GM20431 (cell line): ENCODE results near the gene DNAJB6.

ENCODE experiments used
- in situ Hi-C: fragments of 300-500 bp; cut with MseI, MboI; formaldehyde crosslinking; loops from one replicate; pipeline ENCODE4 v1.15.0; 2020; ENCODE audit warnings: low sequenced_read_pairs; ENCODE audit not compliant: unreplicated experiment

Gene DNAJB6

GRCh38 chr7:157406971-157407370 is 70.2 kb downstream of the DNAJB6 start:
- in situ Hi-C loops, result no loop called here

GRCh38 chr7:157407512-157408257 is 70.9 kb downstream of the DNAJB6 start:
- in situ Hi-C loops, result no loop called here

- in situ Hi-C loops, result no loop called here
Observed at GRCh38 chr7:157408258-157409101, 71.7 kb downstream of the DNAJB6 start.

- in situ Hi-C loops, result no loop called here
Observed at GRCh38 chr7:157409149-157409752, 72.4 kb downstream of the DNAJB6 start.

- in situ Hi-C loops, result no loop called here
Observed at GRCh38 chr7:157409753-157410727, 73.2 kb downstream of the DNAJB6 start.

GRCh38 chr7:157410831-157411556 is 74.2 kb downstream of the DNAJB6 start:
- in situ Hi-C loops, result no loop called here

- in situ Hi-C loops, result no loop called here
Observed at GRCh38 chr7:157411580-157411979, 74.8 kb downstream of the DNAJB6 start.

GRCh38 chr7:157412021-157412443 is 75.2 kb downstream of the DNAJB6 start:
- in situ Hi-C loops, result no loop called here

- in situ Hi-C loops, result no loop called here
Observed at GRCh38 chr7:157412491-157413180, 75.8 kb downstream of the DNAJB6 start.

- in situ Hi-C loops, result no loop called here
Observed at GRCh38 chr7:157413881-157414701, 77.3 kb downstream of the DNAJB6 start.

GRCh38 chr7:157414702-157415096 is 77.9 kb downstream of the DNAJB6 start:
- in situ Hi-C loops, result no loop called here

- in situ Hi-C loops, result no loop called here
Observed at GRCh38 chr7:157415486-157415885, 78.7 kb downstream of the DNAJB6 start.

GRCh38 chr7:157416011-157416410 is 79.2 kb downstream of the DNAJB6 start:
- in situ Hi-C loops, result no loop called here

GRCh38 chr7:157418204-157419034 is 81.6 kb downstream of the DNAJB6 start:
- in situ Hi-C loops, result no loop called here

GRCh38 chr7:157419035-157419293 is 82.2 kb downstream of the DNAJB6 start:
- in situ Hi-C loops, result no loop called here

- in situ Hi-C loops, result no loop called here
Observed at GRCh38 chr7:157422279-157422678, 85.5 kb downstream of the DNAJB6 start.

- in situ Hi-C loops, result no loop called here
Observed at GRCh38 chr7:157423348-157423747, 86.5 kb downstream of the DNAJB6 start.
